Amniotic stem cell (primary cell): ENCODE data around the gene EIF3K.
A peak's percentile ranks its signal among the peaks of the same experiment; 100 is the strongest.

Source experiments
- DNase-seq: peaks from one replicate; lab custom pipeline; 2025; lab: John Stamatoyannopoulos, UW

Gene EIF3K

DNA sequence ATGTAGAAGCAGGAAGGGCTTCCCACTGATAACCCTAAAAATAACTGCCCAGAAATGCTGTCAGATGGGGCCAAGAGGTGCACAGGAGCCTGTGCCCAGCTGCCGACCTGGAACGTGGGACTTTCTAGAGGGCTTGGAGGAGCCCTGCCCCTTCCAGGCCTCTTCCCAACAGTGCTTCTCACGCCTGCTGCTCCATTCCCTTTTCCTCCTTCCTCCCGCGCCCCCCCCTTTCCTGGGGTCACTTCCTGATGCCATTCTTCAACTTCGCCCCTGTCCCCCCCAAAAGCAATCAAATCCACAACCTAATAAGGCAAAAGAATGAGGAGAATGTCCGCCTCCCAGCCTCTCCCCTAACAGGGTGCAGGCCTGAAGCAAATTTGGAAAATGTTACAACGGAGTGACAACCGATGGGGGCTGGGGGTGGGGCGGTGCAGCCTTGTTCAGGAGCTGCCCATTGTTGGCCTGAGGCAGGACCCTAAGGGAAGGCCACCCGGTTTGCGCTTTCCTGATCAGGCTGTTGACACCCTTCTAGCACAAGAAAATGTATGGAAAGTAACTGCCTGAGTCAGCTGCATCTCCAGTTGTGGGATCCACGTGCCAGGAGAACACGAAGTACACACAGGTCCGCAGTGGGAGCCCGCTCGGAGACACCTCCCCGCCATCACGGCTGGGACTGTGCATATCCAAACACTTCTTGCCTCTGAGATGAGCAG, 47.1 kb downstream of the EIF3K start:
- DNase-seq = no peak

DNA sequence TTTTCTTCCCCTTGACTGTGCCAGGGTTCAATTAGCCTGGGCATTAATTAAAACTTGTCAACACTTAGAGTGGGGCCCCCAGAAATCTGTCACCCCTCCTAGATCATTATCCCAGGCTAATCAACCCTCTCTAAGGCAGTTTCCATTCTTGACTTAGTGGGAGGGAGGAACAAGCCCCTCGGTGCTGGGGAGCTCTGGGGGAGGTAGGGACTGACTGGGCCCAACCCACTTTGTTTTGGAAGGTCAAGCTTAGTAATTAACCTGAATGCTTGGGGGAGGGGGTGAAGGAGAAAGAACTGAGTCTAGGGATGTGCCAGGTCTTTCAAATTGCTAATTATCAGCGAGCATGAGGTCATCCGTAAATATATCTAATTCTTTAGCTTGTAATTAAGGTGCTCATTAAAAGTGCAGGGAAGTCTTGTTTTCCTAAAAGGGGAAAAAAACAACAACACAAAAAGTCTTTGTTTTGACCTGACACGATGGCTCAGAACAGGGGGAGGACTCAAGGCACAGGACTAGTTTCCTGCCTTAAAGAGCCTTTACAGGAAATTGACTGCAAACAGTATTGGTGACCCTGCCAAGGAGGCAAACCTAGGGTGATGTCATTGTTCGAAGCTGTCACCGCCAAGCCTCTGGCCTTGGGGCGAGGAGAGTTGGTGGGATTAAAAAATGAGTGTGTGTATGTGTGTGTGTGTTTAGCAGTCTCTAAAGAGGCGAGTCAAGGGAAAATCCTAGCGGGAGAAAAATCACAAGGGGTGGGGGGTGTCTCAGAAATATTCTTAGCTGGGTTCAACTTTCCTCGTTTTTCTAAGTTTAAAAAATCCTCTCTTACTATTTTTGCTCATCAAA, 47.9 kb downstream of the EIF3K start:
- peak; percentile 50 for DNase-seq

DNA sequence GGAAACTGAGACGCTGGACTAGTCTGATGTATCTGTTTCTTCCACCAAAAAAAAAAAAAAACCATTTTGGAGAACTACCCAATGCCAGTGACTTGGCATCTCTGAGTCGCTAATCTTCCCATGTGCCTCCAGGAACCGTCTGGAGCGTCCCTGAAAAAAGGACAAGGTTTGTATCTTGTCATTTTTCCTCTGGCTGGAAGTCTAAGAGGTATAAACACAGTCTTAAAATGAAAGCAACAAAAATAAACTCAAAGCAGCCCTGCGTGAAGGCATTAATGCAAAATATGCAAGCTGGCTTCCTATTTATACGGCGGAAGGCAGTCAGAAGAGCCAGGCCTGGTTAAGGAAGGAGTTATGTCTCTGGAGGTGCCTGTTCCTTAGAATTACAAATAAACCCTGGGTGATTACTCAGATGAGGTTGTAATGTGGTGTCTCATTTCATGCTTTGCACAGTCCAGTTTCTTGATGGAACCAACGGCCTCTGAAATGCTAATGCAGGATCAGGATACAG, 48.7 kb downstream of the EIF3K start:
- no peak for DNase-seq

DNA sequence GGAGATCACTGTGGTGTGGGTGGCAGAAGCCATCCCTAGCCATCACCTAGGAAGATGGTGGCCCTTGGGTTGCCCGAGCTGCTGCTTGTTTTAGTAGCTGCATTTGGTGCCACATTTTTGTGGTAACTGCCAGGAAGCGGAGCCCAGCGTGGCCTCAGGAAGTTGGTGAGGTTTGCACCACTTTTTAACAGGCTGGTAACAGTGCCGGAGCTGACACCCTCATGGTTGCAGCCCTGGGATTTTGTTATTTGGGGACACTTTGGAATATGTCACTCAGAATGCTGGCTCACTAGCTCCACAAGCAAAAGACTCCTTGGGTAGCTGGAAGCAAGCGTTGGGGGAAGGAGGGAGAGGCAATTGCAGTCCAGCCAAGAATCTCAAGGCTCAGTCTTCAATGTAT, 50.6 kb downstream of the EIF3K start:
- no peak for DNase-seq

DNA sequence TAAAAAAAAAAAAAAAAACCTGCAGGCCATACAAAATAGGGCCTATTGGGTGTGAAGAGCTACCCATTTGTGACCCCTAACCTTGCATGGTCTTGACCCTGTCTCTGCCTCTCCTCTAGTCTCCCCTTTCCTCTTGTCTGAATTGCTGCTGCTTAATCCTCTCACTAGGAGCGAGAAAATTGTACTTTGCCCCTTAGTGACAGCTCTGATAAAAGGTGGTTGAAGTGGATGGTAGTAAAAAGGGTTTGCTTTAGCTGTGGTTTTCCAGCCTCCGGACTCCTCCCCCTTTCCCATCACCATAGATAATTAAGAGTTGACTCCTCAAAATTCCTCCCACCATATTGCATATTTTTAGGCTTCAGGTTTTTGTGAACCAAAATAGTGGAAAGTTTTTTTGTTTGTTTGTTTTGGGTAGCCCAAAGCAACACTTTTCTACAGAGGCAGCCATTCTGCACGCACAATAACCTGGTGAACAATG, 52.0 kb downstream of the EIF3K start:
- no peak for DNase-seq

DNA sequence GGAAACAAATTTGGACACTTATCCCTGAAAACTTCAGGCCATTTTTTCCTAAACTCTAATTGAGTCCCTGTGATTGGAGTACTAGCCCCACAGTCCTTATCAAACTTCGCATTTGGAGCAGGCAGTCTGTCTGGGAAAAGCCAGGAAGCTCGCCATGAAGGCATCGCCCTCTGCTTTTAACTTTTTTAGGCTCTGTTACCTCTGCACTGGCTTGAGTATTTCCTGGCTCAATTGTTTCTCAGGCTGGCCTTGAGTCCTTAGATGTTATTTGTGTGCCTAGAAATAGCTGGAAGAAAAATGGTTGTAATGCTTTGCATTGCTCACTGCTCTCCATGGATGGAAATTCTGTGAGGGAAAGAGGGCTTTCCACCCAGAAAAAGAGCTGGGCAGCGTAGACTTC, 52.7 kb downstream of the EIF3K start:
- DNase-seq = no peak

DNA sequence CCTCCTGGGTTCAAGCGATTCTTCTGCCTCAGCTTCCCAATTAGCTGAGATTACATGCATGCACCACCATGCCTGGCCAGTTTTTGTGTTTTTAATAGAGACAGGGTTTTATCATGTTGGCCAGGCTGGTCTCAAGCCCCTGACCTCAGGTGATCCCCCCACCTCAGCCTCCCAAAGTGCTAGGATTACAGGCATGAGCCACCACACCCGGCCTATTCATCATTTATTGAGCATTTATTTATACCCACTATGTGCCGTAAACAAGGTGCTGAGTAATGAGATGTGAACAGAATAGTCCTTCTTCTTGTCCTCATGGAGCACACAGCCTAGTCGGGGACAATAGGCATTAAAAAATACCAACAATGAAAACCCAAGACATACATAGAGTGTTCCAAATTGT, 54.0 kb downstream of the EIF3K start:
- no peak for DNase-seq

DNA sequence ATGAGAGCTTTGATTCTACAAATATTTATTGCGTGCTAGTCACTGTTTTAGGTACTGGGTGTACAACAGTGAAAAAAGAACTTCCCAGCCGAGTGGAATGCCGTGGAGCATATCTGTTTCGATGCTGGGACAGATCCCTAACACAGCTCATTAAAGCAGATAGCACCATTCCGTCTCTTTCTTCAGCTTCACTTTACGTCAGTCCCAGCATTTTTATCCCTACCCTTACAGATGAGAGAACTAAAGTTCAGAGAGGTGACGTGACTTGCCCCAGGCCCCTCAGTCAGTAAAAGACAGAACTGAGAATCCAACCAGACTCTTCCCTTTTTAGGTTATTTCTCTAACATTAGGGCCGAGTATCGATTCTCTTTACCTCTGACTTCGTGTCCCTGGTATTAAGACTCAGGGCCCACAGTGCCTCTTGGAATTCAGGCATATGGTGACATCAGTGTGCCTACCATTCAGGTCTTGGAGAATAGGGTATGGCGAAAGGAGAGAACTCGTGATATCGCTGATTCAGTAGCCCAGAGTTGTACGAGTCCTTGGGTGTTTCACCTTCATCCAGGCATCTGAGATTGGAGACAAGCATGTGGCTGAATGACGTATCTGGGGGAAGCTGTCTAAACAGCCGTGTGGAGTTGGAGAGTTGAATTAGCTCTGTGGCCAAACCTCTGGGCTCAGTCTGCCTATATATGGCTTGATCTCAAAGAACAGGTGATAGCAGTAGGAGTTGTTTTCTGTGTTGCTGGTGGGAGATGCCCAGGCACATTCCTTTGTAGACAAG, 55.6 kb downstream of the EIF3K start:
- DNase-seq = no peak

DNA sequence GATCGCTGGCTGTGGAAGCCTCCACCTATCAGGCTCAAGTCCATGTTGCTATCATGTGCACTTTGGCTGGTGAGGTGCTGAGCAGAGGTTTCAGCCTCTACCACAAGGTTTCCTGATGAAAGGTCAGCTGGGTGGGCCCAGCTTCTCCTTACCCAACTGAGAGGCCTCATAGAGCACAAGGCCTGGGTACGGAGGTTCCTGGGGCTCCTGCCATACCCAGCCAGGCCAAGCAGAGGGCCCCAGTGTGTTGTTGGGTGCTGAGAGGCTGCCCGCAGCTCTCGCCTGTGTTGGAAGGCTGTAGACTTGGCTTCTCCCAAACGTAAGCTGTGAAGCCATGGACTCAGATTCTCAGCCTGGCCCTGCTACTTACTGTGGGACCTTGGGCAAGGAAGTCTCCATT, 56.6 kb downstream of the EIF3K start:
- DNase-seq = no peak

DNA sequence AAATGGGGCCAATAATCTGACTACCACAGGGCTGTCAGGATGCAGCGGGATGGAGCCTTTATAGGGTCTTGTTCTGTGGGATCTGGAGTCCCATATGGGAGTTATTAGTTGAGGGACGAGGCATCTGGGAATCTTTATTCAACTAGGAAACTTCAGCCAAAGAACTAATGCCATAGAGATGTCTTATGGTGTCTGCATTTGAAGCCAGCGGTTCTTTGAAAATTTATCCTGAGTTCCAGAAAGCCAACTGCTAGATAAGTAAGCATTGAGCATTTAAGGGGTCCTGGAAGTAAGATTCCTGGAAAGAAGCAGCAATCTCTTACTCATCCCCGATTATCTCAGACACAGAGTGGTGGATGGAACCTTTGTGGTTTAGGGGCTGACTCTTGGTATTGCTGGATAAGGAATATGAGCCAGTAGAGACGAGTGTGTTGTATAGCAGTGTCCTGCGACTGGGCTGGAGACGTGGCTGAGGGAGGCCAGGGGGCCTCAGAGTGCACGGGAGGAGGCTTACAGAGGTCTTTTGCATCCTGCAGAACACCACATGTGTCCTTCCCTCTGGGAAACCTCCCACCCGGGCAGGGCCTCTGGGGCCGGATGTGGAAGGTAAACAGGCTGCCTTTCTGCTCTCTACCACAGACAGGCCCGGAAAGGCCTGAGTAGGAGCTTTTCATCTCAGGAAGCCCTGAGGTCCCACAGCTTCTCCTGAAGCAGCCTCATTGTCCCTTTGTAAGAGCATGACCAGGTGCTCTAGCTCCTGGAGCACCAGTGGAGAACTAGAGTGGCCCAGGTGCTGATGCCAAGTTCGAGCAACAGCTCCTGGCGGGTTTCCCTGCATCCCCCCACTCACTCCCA, 57.3 kb downstream of the EIF3K start:
- DNase-seq = no peak

DNA sequence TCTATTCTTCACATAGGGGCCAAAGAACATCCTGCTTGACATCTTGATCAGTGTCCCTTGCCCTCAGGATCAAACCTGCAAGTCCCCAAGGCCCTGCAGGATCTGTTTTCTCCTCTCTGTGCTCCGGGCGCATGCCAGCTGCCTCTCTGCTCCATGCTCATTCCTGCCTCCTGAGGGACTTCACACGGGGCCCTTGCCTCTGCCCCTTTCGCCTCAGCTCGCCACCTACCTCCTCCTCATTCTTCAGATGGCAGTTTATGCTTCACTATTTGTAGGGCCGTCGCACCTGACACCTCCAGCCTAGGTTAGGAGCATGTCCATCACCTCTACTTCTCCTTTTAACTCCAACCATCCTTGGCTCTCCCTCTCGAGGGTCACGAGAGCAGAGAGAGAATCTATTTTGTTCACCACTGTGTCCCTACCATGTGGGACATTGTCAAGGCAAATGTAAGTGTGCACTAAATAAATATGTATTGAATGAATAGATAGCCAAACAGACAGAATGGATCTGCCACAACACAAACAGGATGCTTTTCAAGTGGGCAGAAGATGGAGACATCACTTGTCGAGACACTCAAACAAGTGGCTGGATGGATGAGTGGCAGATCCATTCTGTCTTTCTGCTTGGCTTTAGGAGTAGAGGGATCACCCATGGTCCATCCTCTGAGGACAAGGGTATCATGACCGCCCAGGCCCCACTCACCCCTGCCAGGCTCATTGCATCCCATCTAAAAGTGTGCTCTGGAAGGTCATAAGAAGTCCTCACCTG, 58.1 kb downstream of the EIF3K start:
- no peak for DNase-seq

DNA sequence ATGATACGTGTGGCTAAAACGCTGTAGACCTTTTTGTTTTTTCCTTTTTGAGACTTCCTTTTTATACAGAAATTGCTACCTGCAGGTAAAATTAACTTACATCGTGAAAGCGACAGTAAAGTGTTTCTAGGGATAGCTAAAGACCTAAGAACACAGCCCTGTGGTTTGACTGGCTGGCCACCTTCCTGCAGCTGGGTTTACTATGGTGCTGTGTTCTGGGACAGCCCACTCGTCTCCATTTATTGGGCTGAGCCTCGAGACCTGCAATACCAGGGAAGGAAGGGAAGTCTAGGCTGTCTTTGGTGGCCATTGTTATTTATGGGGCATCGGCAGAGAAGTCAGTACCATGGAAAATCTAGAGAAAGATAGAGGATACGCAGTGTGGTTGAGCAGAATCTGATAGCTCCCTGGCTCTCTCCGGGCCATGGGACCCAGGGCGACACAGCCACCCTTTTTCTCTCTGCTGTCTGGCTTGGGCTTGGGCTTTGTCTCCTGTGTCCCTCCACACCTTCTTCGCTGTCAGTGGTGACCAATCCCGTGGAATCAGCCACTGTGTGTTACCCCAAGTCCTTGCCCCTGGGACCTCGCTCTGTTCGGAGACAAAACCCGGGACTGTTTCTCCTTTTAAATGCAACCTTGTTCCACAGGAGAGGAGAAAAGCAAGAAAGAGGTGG, 59.4 kb downstream of the EIF3K start:
- DNase-seq = no peak

DNA sequence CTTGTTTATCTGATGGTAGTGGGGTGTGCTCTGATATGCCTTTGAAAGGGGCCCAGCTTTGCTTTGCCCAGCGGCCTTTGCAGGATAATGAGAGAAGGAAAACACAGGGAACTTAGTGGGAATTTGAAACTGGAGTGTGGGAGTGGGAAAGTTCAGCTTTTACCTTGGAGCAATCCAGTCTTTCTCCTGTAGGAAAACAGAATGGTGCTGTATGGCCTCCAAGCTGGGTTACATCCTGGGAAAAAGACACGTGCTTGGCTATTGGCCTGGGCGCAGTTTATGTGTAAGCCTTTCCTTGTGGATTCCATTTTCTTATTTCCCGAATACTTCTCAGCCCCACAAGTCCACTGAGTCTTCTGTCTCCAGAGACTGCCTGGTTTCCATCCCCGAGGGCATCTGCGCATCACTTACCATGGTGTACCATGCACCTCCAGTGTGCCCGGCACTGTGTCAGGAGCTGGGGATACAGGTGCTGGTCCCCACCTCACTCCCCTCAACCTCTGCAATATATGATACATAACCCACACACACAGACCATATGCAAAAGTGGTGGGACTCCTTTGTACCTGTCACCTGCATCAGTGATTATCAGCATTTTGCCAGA, 60.0 kb downstream of the EIF3K start:
- no peak for DNase-seq

DNA sequence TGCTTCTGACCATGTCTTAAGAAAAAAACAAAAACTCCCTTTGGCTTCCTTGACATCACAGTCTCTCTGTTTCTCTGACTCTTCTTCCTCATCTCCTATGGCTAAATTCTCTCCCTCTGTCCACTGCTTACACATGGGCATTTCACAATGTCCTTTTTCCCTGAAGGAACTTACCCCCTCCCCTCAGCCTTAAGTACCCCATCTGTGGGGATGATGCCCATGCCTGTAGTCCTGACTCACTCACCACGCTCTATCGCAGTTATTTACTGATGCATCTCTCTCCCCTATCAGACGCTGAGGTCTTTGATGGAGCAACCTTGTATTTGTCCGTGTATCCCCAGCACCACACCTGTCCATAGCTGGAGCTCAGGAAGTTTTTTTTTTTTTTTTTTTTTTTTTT, 60.9 kb downstream of the EIF3K start:
- no peak for DNase-seq

DNA sequence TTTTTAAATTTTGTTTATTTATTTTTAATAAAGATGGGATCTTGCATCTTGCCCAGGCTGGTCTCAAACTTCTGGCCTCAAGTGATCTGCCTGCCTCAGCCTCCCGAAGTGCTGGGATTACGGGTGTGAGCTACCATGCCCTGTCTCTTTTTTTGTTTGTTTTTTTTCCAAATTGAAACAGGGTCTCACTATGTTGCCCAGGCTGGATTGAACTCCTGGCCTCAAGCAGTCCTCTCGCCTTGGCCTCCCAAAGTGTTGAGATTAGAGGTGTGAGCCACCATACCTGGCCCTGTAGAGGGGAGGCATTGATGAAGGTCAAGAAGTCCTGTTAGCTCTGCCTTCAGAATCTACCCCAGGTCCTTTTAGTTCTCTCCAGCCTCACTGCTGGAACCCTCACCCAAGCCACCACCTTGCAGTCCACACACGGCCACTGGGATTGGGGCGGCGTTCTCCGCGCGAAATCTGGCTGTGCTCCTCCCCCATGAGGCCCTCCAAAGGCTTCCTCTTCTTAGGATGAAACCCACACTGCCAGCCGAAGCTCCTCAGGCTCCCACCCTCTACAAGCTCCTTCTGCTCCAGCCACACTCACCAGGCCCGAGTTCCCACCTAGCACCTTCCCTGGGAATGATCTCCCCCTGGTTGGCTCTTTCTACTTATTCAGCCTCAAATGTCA, 63.3 kb downstream of the EIF3K start:
- DNase-seq = no peak

DNA sequence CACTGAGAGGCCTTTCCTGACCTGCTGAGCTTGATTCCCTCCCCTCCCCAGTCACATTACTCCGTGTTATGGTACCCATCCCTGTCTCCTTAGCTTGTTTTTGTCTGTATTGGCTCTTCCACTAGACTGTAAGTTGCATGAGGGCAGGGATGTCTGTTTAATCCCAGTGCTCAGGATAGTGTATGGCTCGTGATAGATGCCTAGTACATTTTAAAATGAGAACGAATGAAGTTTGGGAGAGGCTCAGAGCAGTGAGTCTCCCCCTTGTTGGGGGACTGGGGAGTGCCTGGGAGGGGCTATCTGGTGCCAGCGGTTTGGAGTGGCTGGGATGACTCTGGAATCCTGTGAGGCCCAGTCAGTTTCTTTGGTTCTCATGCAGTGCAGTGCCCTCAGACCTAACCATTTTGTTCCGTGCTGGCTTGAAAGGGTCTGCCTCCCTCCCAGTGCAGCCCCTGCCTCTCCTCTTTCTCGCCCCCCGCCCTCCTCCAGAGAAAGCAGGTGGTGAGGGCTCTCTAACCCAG, 63.9 kb downstream of the EIF3K start:
- DNase-seq = no peak

DNA sequence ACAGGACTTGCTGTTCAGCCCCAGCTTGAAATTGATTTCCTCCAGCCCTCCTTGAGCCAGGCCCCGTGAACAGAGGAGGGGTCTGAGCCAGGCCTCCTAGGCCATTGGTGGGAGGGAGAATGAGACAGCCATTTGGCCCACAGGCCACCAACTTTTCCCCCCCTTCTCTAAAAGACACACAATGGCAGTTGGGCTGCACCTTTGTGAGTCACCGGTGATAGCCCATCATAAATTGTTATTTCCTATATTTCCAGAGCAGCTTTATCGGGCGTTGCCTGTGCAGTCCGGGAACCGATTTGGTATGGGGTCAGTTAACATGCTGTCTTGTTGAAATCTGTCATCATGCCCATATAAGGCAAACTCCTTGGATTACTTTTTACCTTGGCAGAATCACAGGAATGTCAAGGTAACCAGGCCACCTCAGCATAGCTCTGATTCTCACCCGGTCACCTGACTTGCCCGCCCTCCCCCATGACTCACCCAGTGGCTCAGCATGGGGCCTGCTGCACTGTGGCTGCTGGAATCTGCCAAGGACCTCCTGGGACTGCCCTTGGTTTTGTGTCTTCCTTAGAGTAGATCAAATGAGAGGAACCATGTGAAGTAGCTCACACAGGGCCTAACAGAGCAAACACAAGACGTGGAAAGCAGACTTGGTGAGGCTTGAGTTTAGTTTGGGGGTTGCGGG, 64.5 kb downstream of the EIF3K start:
- DNase-seq = peak; percentile 56
